Esophagus muscularis mucosa (tissue), 4 donors: ENCODE results near the gene C6orf89.

Source experiments
- EP300 ChIP-seq: sonication (generic); formaldehyde crosslinking; IDR thresholded peaks from one replicate; pipeline ENCODE4 v1.6.1; 2017; ENCODE audit warnings: antibody characterized with exemption
- POLR2A ChIP-seq: fragments of 450-650 bp; IDR thresholded peaks from one replicate; pipeline ENCODE4 v1.6.1; 2017; ENCODE audit warnings: antibody characterized with exemption, moderate library complexity, mild to moderate bottlenecking, low read depth
- TF ChIP-seq, protein P1 (sequence below), 3 experiments: fragments of 200-600 bp in 2 of 3; fragments of 450-650 bp in 1 of 3; sonication (generic) in 2 of 3; IDR thresholded peaks; one replicate each; pipeline ENCODE4 v1.5.1; 2017 to 2019; ENCODE audit warnings: antibody characterized with exemption in 3 of 3, mild to moderate bottlenecking in 2 of 3, moderate library complexity in 1 of 3

DNA sequence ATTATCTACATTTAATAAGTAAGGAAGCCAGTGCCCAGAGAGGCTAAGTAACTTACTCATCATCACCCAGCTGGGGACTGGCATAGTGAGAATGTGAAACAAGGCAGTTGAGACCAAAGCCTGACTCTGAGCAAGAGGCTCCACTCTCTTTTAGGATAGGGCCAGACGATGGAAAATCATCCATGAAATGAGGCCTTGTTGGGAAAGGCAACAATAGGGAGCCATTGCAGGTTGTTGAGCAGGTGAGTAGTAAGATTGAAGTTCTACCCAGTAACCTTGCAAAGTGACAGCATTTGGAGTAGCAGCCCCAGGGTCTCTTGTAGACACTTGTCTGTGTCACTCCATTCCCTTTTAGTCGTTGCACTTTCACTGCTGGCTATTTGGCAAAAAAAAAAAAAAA lies 44.0 kb upstream of the C6orf89 start:
- TF ChIP-seq, protein P1, sequence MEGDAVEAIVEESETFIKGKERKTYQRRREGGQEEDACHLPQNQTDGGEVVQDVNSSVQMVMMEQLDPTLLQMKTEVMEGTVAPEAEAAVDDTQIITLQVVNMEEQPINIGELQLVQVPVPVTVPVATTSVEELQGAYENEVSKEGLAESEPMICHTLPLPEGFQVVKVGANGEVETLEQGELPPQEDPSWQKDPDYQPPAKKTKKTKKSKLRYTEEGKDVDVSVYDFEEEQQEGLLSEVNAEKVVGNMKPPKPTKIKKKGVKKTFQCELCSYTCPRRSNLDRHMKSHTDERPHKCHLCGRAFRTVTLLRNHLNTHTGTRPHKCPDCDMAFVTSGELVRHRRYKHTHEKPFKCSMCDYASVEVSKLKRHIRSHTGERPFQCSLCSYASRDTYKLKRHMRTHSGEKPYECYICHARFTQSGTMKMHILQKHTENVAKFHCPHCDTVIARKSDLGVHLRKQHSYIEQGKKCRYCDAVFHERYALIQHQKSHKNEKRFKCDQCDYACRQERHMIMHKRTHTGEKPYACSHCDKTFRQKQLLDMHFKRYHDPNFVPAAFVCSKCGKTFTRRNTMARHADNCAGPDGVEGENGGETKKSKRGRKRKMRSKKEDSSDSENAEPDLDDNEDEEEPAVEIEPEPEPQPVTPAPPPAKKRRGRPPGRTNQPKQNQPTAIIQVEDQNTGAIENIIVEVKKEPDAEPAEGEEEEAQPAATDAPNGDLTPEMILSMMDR (IDR thresholded peaks at IDR 0.05) = no peak
- no peak for TF ChIP-seq EP300
- TF ChIP-seq POLR2A = no peak
